DMS114 treated with DMSO at 0.1 percent for 48 hours (cell line): ENCODE results near the gene ANXA9.

Source experiments
- DNase-seq: peaks from one replicate; lab custom pipeline; 2025; ENCODE audit not compliant: unreplicated experiment; lab: John Stamatoyannopoulos, UW

ANXA9 gene

DNA sequence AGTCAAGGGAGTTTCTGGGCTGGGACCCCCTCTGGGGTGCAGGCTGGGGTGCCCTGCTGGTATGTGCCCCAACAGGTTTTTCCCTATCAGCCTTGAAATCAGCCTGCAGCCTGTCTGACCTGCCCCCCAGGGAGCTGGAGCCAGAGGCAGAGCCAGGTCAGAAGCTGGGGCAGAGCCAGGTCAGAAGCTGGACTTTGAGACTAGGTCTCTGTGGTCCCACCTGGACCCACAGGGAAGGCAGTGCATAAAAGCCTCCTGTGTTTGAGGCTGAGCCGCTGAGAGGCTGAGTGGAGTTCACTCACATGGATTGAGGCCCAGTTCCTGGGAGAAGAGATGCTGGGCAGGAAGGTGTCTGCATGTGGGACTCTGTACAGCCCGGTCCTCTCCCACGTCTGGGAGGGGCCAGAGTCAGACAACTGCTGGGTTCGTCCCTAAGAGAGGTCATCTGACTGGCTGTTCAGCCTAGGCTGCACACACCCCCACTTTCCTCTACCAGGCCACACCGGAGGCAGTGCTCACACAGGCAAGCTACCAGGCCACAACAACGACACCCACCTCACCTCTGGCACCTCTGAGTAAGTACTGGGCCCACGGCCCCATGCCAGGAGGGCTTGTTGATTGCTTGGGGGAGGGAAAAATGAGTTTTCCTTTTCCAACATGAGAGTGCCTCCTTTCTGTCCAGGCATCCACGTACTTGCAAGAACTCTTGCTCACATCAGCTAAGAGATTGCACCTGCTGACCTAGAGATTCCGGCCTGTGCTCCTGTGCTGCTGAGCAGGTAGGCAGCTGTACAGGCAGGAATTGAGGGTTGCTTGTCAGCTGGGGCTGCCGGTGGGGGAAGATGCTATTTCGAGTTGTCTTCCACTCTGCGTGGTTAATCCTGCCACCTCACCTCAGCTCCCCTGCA lies at the start of gene ANXA9:
TSS of gene ANXA9 (plus strand) at position 488 of the 908 bp plus-strand sequence. CDS start 814 bp downstream, outside the sequence.
- no peak for DNase-seq

DNA sequence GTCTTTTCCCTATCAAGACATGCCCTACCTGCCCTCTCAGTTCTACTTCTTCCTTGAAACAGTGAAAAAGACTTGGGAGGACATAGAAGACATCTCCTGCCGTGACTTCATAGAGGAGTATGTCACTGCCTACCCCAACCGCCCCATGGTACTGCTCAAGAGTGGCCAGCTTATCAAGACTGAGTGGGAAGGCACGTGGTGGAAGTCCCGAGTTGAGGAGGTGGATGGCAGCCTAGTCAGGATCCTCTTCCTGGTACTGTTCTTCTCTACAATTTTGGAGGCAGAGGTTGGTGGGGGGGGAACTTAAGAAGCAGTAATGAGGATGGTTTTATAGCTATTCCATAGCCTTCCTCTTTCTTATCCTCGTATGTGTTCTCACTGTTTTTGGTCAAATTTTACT lies 37.2 kb upstream of the ANXA9 start:
- DNase-seq, result no peak

DNA sequence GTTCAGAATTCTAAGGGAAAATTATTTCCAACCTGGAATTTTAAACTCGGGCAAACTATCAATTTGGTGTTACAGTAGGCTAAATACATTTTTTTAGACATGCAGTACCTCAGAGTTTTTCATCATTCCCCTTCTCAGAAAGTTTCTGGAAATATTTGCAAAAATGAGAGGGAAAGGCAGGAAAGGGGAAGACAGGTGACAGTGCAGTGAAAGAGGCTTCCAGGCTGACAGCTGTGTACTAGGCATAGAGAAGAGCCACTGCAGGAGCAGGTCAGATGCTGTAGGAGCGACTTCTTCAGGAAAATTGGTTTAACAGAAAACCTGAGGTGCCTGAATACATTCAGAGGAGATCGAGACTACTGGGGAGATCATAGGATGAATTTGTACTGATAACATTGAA lies 27.4 kb upstream of the ANXA9 start:
- no peak for DNase-seq

- no peak for DNase-seq
These were observed 26.8 kb upstream of the ANXA9 start for GRCh38 chr1:150955280-150955679.

DNA sequence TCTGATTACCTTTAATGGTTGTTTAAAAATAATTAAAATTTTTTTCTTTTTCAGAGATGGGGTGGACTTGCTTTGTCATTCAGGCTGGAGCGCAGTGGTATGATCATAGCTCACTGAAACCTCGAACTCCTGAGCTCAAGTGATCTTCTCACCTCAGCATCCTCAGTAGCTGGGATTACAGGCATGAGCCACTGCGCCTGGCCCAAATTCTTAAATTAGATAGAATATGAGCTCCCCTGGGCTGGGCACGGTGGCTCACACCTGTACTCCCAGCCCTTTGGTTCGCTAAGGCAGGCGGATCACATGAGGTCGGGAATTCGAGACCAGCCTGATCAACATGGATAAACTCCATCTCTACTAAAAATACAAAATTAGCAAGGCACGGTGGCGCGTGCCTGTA lies 24.4 kb upstream of the ANXA9 start:
- no peak for DNase-seq

DNA sequence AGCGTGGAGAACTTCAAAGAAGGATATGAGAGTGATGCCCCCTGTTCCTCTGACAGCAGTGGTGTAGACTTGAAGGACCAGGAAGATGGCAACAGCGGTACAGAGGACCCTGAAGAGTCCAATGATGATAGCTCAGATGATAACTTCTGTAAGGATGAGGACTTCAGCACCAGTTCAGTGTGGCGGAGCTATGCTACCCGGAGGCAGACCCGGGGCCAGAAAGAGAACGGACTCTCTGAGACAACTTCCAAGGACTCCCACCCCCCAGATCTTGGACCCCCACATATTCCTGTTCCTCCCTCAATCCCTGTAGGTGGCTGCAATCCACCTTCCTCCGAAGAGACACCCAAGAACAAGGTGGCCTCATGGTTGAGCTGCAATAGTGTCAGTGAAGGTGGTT lies 21.4 kb upstream of the ANXA9 start:
- DNase-seq, result no peak

DNA sequence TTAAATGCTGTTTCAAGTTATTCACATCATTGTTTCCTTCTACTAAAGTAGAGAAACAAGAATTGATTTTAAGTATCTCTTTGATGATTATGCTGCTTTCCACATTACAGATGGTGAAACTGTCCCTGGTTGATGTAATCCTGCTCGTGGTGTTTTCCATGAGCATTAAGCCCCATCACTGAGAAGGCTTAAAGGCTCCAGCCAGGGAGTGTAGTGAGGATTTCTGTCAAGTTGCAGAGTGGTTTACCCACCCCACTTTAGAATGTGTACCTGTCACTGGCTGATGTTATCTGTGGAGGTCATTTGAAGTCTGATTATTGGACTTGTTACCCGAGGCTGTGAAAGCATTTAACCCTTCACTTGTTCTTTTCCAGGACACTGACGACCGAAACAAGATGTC lies 20.3 kb upstream of the ANXA9 start:
- no peak for DNase-seq

DNA sequence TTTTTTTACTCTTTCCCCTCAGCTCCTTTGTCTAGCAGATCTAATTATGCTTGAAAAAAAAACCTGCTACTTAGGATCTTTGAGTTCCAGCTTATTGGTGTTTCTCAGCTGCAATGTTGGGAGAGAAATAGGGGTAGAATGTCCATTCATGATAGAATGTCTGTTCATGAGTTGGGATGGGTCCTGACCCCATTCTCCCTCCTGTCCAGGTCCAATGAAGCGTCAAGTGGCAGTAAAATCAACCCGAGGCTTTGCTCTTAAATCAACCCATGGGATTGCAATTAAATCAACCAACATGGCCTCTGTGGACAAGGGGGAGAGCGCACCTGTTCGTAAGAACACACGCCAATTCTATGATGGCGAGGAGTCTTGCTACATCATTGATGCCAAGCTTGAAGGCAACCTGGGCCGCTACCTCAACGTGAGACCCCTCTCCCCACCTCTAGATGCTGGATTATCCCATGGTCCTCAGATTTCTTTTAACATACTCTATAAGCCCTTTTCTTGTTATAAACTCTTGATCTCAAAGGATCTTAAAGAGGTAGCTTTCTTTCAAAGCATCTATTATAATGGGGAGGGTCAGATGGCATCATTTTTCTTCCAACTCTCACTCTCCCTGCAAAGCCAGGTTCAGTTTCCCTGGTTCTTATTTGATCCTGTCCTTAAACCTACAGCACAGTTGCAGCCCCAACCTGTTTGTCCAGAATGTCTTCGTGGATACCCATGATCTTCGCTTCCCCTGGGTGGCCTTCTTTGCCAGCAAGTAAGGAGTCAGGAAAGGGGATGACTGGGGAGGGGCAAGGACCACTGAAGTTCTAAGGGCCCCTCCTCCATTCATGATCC lies 18.6 kb upstream of the ANXA9 start:
- no peak for DNase-seq

DNA sequence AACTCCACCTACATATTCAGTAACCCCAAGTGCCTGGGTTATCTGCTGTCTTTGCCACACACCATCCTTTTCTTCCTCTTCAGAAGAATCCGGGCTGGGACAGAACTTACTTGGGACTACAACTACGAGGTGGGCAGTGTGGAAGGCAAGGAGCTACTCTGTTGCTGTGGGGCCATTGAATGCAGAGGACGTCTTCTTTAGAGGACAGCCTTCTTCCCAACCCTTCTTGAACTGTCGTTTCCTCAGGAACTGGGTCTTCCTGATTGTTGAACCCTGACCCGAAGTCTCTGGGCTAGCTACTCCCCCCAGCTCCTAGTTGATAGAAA lies 18.0 kb upstream of the ANXA9 start:
- no peak for DNase-seq

- no peak for DNase-seq
These were observed 16.5 kb upstream of the ANXA9 start for GRCh38 chr1:150965605-150966004.

DNA sequence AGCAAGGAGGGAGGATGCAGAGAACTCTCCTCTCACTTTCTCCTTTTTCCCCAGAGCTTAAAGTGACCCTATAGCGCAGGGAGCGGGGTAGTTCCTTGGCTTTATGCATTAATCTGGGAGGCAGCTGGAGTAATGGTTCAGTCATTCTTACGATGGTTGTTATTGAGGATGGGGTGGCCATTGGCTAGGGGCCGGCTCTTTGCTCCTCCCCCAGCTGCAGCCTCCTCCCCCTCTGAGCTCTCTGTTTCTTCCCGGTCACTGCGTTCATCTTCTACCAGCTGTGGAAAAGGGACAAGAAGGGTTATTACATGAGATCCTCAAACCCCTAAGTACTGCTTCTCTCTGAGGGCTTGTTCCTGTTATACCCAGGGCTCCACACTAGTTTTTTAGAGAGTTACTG lies 16.1 kb upstream of the ANXA9 start:
- DNase-seq, result no peak

- no peak for DNase-seq
These were observed 14.2 kb upstream of the ANXA9 start for GRCh38 chr1:150967936-150968335.

GRCh38 chr1:150968491-150968890 lies 13.6 kb upstream of the ANXA9 start:
- no peak for DNase-seq

DNA sequence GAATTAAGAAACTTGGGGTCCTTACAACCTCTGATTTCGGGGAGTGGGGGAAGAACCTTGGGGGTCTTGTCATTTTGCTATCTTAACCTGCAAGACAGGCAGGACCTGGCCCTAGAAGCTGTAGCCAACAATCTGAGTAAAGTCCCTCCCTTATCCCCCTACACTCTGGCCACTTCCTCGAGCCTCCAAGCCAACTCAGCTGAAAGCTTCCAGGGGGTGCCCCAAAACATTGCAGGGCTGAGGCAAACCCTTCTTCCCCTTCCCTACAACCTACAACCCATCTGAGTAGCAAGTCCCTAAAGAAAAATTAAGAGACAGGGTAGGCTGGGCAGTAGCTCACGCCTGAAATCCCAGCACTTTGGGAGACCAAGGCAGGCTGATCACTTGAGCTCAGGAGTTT lies 12.5 kb upstream of the ANXA9 start:
- no peak for DNase-seq

DNA sequence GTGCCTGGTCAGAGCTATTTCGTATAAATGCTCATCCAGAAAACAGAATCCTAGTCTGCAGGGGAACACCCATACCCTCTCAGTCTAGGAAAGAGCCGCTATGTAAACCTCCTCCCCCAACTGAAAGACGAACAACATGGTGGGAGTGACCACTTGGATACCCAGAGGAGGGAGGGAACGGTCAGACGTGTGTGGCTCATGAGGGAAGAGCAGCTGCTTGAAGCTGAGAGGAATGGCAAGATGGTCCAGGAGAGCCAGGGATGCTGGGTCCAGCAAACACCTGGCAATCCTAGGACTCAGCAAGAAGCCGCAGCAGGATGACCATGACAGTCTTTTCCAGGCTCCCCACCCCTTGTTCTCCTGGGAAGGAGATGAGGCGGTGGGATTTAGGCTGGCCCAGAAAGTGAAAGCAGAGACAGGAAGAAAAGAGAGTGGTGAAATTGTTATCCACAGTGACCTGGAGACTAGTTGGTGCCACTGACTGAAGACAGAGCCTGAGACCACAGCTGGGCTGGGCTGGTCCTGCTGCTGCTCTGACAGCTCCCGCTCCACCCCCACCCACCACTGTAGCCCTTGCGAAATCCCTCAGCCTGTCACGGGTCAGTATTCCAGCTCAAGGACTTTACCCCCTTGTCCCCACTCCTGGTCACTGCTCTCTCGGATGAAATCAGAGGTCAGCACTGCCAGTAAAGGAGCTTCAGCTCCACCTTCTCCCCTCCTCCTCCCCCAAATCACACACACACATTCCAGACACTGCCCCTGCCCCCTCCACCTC lies 11.1 kb upstream of the ANXA9 start:
- DNase-seq, result no peak

DNA sequence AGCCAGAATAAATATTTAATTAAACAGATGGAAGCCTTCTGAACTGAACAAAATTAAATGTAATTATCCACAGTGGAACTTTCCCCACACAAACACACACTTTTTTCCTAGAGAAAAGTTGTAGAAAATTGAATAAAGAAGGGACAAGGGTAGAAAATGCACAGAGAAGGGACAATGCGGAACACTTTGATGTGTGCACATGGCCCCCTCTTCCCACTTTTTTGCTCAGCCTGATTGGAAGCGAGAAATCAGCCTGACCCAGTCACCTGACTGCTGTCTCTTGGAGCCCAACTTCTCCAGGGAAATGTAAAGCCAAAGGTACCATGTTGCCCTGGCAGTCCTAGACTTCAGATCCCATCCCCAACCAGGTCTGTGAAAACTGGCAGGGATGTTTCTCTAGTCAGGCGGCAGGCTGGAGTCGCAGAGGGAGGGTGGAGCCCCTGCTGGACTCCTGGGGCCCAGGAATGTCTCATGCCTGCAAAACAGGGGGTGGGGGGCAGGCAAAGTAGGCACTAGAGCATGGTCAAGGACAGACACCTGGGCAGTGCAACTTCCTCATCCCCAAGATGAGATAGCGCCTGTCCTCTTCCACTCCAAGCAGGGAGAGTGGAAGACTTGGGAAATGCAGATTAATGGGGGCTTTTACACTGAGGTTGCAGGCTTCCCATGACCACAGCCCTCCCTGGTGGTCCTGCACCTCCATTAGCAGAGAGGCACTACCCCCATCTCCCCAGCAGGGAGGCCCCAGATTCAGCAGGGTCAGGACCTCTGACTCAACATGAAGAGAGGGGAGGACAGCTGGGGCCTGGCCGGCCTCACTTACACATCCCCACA lies 10.3 kb upstream of the ANXA9 start:
- no peak for DNase-seq

DNA sequence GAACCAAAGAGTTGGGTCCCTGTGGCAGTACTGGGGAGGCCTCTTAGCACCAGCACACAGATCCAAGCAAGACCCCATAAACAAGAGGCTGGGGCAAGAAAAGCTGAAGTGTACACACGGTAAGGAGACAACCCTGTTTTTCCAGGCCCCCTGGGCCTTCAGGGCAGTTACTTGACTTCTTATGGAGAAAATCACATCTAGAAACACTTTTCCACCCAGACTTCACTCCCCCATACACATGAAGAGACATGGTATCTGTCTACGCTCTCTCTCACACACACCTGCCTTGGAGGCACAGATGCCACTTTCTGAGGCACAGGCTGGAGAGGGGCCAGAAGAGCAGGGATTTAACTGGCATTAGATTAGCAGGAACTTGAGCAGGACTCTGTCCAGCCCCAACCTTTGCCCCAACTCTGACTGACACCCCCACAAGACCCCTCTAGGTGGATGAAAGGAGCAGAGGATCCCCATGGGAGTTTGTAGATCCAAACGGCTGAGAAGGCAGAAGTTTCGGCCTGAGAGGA lies 9.6 kb upstream of the ANXA9 start:
- DNase-seq, result no peak

- no peak for DNase-seq
These were observed 8.7 kb upstream of the ANXA9 start for GRCh38 chr1:150973258-150973835.

DNA sequence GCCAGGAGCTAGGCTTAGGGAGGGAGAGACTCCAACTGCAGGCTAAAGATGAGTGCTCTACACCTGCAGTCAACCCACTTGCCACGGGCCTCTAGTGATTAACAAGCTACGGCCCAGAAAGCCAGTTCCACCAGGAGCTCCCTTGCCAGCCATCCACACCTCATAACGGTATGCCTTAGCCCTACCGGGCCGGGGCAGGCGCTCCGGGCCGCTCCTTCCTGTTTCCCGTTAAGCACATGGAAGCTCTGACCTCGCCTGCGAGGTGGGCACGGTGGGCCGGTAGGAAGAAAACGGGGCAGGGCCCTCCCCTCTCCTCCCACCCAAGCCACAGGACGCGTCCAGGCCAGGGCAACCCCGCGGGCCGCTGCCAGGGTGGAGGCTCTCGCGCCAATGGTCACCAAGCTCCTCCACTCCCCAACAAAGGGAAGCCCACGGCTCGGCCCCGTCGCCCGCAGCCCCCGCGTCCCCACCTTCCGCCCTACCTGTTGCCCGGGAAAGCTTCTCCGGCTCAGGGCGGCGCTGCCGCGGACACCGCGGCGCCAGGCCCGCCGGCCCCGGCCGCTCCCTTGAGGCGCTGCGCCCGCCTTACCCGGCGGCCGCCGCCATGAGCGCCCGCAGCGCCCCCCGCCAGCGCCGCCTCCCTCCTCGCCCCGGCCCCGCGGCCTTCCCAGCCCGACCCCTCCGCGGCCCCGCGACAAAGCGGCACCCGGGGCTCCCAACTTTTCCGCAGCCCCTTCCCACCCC lies 8.1 kb upstream of the ANXA9 start:
- no peak for DNase-seq
